Coronary artery (tissue), 2 donors: ENCODE data around the gene PHYKPL.
"Not testable (repeated sequence)": the region's sequence is repeated elsewhere in the genome, so short reads cannot be mapped to it uniquely, and the experiment has no call there.

Experiments
- DNase-seq: peaks from one replicate; pipeline ENCODE4 v3.0.0-alpha.2; 2017; ENCODE audit warnings: low spot score
- H3K27ac ChIP-seq, 2 donors: fragments of 200-600 bp; sonication (generic); one replicate each; pipeline ENCODE4 v1.5.1; 2016 to 2019
- H3K4me3 ChIP-seq: fragments of 200-600 bp; sonication (generic); 2 replicates; pipeline ENCODE4 v1.5.1; 2016; ENCODE audit warnings: mild to moderate bottlenecking, moderate library complexity
- TF ChIP-seq, protein P1 (sequence below): fragments of 200-600 bp; sonication (generic); IDR thresholded peaks from one replicate; pipeline ENCODE4 v1.5.1; 2019; ENCODE audit warnings: antibody characterized with exemption

PHYKPL gene

DNA sequence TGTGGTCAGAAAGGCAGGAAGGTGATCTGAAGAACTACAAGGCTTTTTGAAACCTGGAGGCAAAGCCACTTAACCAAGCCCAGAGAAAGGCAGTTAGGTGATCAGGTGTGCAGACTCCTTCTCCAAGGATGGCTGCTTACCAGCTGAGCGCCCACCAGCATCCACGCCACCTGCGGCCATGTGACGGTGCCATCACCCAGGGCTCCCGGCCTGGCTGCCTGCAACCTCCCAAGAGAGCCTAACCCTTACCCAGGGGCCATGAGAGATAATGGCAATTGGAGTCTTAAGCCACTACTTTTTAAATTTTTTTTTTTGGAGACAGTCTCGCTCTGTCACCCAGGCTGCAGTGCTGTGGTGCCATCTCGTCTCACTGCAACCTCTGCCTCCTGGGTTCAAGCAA lies 33.1 kb upstream of the PHYKPL start:
- TF ChIP-seq, protein P1, sequence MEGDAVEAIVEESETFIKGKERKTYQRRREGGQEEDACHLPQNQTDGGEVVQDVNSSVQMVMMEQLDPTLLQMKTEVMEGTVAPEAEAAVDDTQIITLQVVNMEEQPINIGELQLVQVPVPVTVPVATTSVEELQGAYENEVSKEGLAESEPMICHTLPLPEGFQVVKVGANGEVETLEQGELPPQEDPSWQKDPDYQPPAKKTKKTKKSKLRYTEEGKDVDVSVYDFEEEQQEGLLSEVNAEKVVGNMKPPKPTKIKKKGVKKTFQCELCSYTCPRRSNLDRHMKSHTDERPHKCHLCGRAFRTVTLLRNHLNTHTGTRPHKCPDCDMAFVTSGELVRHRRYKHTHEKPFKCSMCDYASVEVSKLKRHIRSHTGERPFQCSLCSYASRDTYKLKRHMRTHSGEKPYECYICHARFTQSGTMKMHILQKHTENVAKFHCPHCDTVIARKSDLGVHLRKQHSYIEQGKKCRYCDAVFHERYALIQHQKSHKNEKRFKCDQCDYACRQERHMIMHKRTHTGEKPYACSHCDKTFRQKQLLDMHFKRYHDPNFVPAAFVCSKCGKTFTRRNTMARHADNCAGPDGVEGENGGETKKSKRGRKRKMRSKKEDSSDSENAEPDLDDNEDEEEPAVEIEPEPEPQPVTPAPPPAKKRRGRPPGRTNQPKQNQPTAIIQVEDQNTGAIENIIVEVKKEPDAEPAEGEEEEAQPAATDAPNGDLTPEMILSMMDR: no peak
- Histone ChIP-seq H3K27ac (no peak overlapping the region), H3K4me3 (no peak overlapping the region)
- DNase-seq: no peak

DNA sequence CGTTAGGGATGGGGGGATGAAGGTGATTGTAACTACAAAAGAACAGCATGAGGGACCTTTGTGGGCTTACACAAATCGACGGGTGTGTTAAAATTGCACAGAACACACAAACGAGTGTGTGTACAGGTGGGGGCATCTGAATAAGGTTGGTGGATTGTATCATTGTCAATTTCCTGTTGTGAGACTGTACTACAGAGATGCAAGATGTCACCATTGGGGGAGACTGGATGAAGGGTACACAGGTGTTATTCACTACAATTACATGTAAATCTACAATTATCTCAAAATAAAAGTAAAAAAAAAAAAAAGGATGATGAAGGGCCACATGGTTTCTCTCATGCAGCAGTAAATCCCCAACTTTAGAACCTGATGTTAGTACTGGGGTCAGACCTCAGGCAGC lies 31.4 kb upstream of the PHYKPL start:
- no peak overlapping the region for H3K27ac ChIP-seq
- TF ChIP-seq, protein P1: no peak
- no peak for DNase-seq
- no peak overlapping the region for H3K4me3 ChIP-seq

DNA sequence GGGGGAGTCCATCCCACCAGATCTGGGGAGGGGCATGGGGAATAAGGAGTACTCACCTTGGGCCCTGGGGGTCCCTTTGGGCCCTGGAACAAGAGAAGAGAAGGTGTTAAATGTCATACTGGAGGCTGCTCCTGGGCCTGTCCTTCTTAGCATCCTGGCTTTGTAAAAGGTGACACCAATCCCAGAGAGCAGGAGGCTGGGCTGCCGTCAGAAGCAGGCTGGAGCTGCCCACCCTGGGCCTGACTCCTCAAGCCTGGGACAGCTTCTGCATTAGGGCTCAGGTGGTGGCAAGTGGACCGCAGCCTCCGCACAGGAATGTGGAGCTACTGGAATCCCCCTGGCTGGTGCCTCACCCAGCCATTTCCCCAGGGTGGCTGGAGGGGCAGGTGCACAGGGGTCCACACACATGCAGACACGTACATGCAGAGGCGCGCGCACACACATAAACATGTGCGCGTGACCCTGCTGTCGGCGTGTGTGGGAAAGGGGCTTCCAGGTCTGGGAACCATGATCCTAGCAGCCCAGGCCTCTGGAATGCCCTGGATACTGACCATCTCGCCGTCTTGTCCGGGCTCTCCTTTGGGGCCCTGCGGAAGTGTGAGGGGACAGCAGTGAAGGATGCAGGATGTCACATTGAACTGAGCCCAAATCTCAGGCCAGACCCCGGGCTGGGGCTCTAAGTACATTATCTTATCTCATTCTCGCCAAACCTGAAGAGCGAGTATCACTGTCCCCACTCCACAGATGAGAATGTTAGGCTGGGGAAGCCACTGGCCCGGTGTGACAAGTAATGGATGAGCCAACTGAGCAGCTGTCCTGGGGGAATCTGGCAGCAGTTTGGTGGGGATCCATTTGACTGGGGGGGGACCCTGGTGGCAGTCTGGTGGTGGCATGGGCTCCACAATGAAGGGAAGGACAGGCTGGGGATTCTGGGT lies 29.3 kb upstream of the PHYKPL start:
- H3K27ac ChIP-seq: no peak overlapping the region
- no peak overlapping the region for H3K4me3 ChIP-seq
- DNase-seq: no peak
- TF ChIP-seq, protein P1: no peak

DNA sequence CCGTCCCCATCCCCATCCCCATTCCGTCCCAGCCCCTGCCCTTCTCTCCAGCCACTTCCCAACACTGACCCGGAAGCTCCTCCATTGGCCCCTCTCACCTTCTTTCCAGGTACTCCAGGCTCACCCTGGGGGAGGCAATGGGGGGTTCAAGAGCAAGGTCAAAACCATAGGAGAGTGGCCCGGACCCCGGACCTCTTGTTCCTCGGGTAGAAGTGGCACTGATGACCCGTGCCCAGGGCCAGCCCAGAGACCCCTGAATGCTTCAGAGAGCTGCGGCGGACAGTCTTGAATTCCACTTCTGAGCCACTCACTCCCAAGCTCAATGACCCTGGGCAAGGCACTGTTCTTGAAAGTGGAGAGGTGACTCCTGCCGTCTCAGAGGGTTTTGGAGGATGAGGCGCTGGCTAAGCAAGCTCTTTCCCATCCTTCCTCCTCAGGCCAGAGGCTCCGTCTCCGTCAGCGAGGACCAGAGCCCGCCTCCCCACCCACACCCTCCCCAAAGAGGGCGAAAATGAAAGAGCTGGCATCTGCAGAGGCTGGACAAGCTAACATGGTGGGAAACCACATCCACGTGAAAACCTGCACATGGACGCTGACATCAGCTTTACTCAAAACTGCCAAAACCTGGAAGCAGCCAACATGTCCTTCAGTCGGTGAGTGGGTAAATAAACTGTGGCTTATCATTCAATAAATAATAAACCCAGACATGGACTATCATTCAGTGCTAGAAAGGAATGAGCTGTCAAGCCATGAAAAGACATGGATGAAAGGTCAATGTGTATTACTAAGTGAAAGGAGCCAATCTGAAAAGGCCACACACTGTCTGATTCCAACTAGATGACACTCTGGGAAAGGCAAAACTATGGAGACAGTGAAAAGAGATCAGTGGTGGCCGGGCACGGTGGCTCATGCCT lies 27.3 kb upstream of the PHYKPL start:
- DNase-seq: no peak
- TF ChIP-seq, protein P1: no peak
- H3K27ac ChIP-seq: no peak overlapping the region

DNA sequence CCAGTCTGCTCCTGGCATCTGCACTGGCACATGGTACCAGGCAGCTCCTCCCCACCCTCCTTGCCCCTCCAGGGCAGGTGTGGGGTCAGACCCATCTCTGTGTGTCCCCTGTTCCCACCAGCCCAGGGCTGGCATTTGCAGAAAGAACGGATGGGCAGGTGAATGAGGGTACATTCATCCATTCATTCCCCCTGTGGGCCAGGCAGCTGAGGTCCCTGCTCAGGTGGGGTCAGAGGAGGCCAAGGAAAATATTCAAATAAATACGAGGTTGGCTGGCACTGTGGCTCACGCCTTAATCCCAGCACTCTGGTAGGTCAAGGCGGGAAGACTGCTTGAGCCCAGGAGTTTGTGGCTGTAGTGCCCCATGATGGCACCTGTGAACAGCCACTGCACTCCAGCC lies 25.0 kb upstream of the PHYKPL start:
- TF ChIP-seq, protein P1: no peak
- no peak overlapping the region for H3K27ac ChIP-seq
- no peak for DNase-seq
- no peak overlapping the region for H3K4me3 ChIP-seq

More for the DNA sequence above, 27.3 kb upstream of the PHYKPL start:
- H3K4me3 ChIP-seq: no peak overlapping the region

DNA sequence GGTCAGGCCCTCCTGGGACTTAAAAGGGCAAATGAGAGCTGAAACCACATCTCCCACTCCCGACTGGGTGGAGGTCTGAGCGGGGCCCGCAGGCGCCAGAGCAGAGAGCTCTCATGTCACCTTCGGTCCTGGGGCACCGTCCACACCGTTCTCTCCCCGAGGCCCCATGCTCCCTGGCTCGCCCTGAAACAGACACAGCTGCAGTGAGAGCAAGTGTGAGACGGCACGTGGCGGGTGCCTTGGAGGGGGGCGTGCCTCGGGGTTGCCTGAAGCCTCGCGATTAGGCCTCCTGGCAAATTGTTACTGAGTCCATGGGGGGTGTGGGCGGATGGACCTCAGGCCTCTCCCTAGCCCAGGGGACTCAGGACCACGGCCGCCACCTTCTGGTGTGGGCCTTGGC lies 24.1 kb upstream of the PHYKPL start:
- DNase-seq: no peak
- Histone ChIP-seq H3K4me3 (no peak overlapping the region), H3K27ac (no peak overlapping the region)
- TF ChIP-seq, protein P1: no peak

DNA sequence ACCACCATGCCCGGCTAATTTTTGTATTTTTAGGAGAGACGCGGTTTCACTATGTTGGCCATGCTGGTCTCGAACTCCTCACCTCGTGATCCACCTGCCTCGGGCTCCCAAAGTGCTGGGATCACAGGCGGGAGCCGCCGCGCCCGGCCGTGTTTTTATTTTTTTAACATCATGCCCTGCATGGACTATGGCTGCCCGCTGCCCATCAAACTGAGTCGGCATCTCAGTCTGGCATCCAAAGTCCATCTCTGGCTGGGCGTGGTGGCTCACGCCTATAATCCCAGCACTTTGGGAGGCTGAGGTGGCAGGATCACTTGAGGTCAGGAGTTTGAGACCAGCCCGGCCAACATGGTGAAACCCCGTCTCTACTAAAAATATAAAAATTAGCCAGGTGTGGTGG lies 21.0 kb upstream of the PHYKPL start:
- H3K4me3 ChIP-seq, DNase-seq, H3K27ac ChIP-seq: not testable (repeated sequence)
